Ishikawa (cell line): ENCODE results near the gene ARSD.

Source experiments
- CEBPB ChIP-seq: IDR thresholded peaks from 2 replicates; pipeline ENCODE4 v1.6.1; 2012
- CREB1 ChIP-seq: IDR thresholded peaks from 2 replicates; pipeline ENCODE4 v1.6.1; 2012; ENCODE audit warnings: low read depth
- EGR1 ChIP-seq: IDR thresholded peaks from 2 replicates; pipeline ENCODE4 v1.6.1; 2012
- EP300 ChIP-seq: IDR thresholded peaks from 2 replicates; pipeline ENCODE4 v1.6.1; 2012; ENCODE audit warnings: borderline replicate concordance
- FOXM1 ChIP-seq: IDR thresholded peaks from 2 replicates; pipeline ENCODE4 v1.6.1; 2012; ENCODE audit warnings: low read depth, borderline replicate concordance
- MAX ChIP-seq: IDR thresholded peaks from 2 replicates; pipeline ENCODE4 v1.6.1; 2012
- NFIC ChIP-seq: IDR thresholded peaks from 2 replicates; pipeline ENCODE4 v1.6.1; 2012
- RAD21 ChIP-seq: IDR thresholded peaks from 2 replicates; pipeline ENCODE4 v1.6.1; 2012; ENCODE audit warnings: low read depth
- TAF1 ChIP-seq: IDR thresholded peaks from 2 replicates; pipeline ENCODE4 v1.6.1; 2012; ENCODE audit warnings: low read depth, mild to moderate bottlenecking
- TCF12 ChIP-seq: IDR thresholded peaks from 2 replicates; pipeline ENCODE4 v1.6.1; 2012; ENCODE audit warnings: low read depth
- TEAD4 ChIP-seq: IDR thresholded peaks from 2 replicates; pipeline ENCODE4 v1.6.1; 2012
- USF1 ChIP-seq: IDR thresholded peaks from 2 replicates; pipeline ENCODE4 v1.6.1; 2012
- YY1 ChIP-seq: IDR thresholded peaks from 2 replicates; pipeline ENCODE4 v1.6.1; 2012; ENCODE audit warnings: low read depth
- ZBTB7A ChIP-seq: IDR thresholded peaks from 2 replicates; pipeline ENCODE4 v1.6.1; 2012; ENCODE audit warnings: low read depth
- TF ChIP-seq, protein P1 (sequence below): IDR thresholded peaks from 2 replicates; pipeline ENCODE4 v1.6.1; 2012; ENCODE audit warnings: low read depth, mild to moderate bottlenecking

The ARSD gene, protein sequence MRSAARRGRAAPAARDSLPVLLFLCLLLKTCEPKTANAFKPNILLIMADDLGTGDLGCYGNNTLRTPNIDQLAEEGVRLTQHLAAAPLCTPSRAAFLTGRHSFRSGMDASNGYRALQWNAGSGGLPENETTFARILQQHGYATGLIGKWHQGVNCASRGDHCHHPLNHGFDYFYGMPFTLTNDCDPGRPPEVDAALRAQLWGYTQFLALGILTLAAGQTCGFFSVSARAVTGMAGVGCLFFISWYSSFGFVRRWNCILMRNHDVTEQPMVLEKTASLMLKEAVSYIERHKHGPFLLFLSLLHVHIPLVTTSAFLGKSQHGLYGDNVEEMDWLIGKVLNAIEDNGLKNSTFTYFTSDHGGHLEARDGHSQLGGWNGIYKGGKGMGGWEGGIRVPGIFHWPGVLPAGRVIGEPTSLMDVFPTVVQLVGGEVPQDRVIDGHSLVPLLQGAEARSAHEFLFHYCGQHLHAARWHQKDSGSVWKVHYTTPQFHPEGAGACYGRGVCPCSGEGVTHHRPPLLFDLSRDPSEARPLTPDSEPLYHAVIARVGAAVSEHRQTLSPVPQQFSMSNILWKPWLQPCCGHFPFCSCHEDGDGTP

DNA sequence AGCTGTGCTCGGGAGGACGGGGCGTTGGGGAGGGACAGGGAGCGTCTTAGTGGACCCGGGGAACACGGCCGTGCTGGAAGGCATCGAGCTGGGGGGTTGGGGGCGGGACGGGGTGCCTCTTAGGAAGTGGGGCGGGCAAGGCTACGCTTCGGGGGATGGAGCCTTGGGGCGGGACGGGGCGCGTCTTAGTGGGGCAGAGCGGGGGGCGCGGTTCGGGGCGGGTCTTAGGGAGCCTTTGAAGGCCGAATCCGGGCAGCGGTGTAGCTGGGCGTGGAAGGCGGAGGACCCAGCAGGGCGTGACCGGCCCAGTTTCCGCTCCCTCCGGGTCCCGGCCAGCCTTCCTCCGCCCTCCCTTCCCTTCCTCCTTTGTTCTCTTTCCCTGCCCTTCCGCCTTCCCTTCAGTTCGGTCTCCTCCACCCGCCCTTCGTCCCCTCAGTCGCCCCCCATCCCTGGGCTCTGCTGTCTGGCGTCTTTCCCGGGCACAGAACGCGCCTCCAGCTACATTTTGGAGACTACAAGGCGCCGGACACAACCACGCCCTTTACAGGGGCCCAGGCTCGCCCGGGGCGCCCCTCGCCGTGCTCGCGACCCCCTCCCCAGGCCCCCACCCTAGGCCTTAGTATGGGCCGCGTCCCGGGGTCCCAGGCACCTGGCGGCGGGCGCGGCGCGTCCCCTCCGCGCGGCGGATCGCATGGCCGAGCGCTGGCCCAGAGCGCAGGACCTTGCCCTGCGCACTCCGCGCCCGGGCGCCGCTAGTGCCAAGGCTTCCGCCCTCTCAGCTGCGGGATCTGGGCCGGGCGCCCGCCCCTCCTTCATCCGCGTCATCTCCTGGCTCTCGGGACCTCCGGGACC lies at the start of gene ARSD:
TSS of gene ARSD (minus strand) at position 757 of the 852 bp plus-strand sequence. CDS start at position 693, 64 bp downstream.
- TF ChIP-seq TEAD4 (no peak; the same call in 1 of the 2 replicates), ZBTB7A (peak; percentile 78), RAD21 (no peak), TAF1 (peak; percentile 51; the same call in 1 of the 2 replicates), NFIC (no peak; the same call in 1 of the 2 replicates), EGR1 (no peak)

DNA sequence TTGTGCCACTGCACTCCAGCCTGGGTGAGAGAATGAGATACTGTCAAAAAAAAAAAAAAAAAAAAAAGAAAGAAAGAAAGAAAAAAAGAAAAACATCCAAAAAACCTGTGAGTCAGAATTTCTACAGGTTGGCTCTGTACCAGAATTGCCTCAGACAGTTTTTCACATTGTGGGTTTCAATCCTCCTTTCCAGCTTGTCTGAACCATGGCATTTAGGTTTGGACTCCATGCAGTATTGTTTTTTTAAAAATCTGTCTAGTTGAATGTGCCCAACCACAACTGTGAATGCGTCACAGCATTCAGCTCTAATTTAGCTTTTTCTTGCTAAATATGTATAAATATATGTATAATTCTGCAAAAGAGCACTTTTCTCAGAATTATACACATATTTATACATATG lies 45.8 kb upstream of the ARSD start:
- TF ChIP-seq CREB1 (no peak), CEBPB (no peak), EP300 (no peak), ZBTB7A (no peak), TAF1 (no peak), USF1 (no peak), RAD21 (no peak), TCF12 (no peak), EGR1 (no peak), TEAD4 (no peak), FOXM1 (no peak), MAX (no peak), NFIC (no peak), YY1 (no peak)
- TF ChIP-seq, protein P1, sequence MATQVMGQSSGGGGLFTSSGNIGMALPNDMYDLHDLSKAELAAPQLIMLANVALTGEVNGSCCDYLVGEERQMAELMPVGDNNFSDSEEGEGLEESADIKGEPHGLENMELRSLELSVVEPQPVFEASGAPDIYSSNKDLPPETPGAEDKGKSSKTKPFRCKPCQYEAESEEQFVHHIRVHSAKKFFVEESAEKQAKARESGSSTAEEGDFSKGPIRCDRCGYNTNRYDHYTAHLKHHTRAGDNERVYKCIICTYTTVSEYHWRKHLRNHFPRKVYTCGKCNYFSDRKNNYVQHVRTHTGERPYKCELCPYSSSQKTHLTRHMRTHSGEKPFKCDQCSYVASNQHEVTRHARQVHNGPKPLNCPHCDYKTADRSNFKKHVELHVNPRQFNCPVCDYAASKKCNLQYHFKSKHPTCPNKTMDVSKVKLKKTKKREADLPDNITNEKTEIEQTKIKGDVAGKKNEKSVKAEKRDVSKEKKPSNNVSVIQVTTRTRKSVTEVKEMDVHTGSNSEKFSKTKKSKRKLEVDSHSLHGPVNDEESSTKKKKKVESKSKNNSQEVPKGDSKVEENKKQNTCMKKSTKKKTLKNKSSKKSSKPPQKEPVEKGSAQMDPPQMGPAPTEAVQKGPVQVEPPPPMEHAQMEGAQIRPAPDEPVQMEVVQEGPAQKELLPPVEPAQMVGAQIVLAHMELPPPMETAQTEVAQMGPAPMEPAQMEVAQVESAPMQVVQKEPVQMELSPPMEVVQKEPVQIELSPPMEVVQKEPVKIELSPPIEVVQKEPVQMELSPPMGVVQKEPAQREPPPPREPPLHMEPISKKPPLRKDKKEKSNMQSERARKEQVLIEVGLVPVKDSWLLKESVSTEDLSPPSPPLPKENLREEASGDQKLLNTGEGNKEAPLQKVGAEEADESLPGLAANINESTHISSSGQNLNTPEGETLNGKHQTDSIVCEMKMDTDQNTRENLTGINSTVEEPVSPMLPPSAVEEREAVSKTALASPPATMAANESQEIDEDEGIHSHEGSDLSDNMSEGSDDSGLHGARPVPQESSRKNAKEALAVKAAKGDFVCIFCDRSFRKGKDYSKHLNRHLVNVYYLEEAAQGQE: no peak

GRCh38 chrX:2972391-2972790 lies 43.3 kb upstream of the ARSD start:
- TF ChIP-seq TCF12 (no peak), NFIC (no peak), USF1 (no peak), EP300 (no peak), TAF1 (no peak), YY1 (no peak), EGR1 (no peak), RAD21 (no peak), CREB1 (no peak), FOXM1 (no peak), TEAD4 (no peak), ZBTB7A (no peak), CEBPB (no peak), MAX (no peak)
- TF ChIP-seq, protein P1: no peak

DNA sequence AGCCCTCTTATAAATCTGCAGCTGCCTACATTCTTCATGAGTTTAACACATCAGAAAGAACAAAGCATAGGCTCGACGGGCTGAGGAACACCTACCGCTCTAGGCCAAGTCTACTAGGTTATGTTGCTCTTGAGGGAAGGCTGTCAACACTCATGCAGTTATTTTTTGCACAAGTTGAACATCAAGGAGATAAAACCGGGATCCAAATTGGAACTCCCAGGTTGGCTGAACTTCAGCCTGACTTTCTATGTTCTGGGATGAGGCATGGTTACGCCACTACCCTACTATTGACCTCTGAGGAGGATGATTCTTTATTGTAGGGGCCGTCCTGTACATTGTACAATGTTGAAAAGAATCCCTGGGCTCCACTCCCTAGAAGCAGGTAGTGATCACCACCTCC lies 39.9 kb upstream of the ARSD start:
- TF ChIP-seq CREB1 (no peak), TCF12 (no peak), YY1 (no peak), NFIC (no peak), EGR1 (no peak), FOXM1 (no peak), CEBPB (no peak), EP300 (no peak), MAX (no peak), RAD21 (no peak), TAF1 (no peak), TEAD4 (no peak), USF1 (no peak), ZBTB7A (no peak)
- TF ChIP-seq, protein P1: no peak
